IMR-90 (cell line): ENCODE measurements around the gene NUDT15.
"Not testable (repeated sequence)": the region's sequence is repeated elsewhere in the genome, so short reads cannot be mapped to it uniquely, and the experiment has no call there.

Experiments used
- CEBPB ChIP-seq: IDR thresholded peaks from 2 replicates; pipeline ENCODE4 v1.6.1; 2012; ENCODE audit warnings: low read depth, low read length, improper control_type of control experiment
- CHD1 ChIP-seq: IDR thresholded peaks from 2 replicates; pipeline ENCODE4 v1.6.1; 2012; ENCODE audit warnings: low read depth, low read length, improper control_type of control experiment
- FOS ChIP-seq: fragments of 150-350 bp; IDR thresholded peaks from 2 replicates; pipeline ENCODE4 v1.6.1; 2016; ENCODE audit warnings: low read depth, low read length
- POLR2A ChIP-seq: IDR thresholded peaks from 2 replicates; pipeline ENCODE4 v1.6.1; 2012; ENCODE audit warnings: mild to moderate bottlenecking, low read depth, low read length
- RCOR1 ChIP-seq: IDR thresholded peaks from 2 replicates; pipeline ENCODE4 v1.6.1; 2012; ENCODE audit warnings: mild to moderate bottlenecking, low read length, improper control_type of control experiment; ENCODE audit not compliant: insufficient replicate concordance
- RFX5 ChIP-seq: IDR thresholded peaks from 2 replicates; pipeline ENCODE4 v1.8.0; 2012; ENCODE audit warnings: low read depth, mild to moderate bottlenecking, low read length, moderate library complexity
- TF ChIP-seq, protein P1 (sequence below): conservative IDR thresholded peaks from 2 replicates; pipeline ENCODE4 v1.5.1; 2012; ENCODE audit warnings: mild to moderate bottlenecking, low read depth, low read length, improper control_type of control experiment

DNA sequence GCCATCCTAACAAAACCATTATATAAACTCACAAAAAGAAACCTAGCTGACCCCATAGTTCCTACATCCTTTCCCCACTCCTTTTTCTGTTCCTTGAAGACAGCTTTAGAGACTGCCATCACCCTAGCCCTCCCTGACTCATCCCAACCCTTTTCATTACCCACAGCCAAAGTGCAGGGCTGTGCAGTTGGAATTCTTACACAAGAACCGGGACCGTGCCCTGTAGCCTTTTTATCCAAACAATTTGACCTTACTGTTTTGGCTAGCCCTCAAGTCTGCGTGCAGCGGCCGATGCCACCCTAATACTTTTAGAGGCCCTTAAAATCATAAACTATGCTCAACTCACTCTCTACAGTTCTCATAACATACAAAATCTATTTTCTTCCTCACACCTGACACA lies 22.4 kb downstream of the NUDT15 start:
- TF ChIP-seq, protein P1, sequence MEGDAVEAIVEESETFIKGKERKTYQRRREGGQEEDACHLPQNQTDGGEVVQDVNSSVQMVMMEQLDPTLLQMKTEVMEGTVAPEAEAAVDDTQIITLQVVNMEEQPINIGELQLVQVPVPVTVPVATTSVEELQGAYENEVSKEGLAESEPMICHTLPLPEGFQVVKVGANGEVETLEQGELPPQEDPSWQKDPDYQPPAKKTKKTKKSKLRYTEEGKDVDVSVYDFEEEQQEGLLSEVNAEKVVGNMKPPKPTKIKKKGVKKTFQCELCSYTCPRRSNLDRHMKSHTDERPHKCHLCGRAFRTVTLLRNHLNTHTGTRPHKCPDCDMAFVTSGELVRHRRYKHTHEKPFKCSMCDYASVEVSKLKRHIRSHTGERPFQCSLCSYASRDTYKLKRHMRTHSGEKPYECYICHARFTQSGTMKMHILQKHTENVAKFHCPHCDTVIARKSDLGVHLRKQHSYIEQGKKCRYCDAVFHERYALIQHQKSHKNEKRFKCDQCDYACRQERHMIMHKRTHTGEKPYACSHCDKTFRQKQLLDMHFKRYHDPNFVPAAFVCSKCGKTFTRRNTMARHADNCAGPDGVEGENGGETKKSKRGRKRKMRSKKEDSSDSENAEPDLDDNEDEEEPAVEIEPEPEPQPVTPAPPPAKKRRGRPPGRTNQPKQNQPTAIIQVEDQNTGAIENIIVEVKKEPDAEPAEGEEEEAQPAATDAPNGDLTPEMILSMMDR = not testable (repeated sequence)
- TF ChIP-seq RFX5, FOS, CHD1, POLR2A, CEBPB, RCOR1: not testable (repeated sequence)
